ENCODE measurements around the gene AFF2.

AFF2 gene

DNA sequence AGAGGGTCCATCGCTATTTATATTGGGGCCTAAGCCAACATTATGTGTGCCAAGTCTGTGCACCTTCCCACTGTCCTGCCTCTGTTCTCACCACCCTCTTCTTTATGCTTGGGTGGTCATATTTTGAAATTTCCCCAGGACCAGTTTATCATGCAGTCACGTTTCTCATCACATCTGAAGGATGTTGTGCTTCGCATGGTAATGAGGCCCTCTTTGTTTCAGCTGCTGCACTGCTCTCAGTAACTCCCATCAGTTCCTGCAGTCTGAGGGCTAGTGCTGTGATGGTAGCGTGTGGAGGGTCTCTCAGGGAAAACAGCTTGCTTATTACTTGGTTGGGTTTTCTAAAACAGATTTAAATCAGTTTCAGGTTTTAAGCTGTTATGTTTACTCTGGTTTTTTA lies 288.0 kb downstream of the AFF2 start:
- no peak for DNase-seq (ENCODE audit: low read depth)
- H3K4me3 ChIP-seq (ENCODE audit: low read depth, low read length), result no peak overlapping the region

DNA sequence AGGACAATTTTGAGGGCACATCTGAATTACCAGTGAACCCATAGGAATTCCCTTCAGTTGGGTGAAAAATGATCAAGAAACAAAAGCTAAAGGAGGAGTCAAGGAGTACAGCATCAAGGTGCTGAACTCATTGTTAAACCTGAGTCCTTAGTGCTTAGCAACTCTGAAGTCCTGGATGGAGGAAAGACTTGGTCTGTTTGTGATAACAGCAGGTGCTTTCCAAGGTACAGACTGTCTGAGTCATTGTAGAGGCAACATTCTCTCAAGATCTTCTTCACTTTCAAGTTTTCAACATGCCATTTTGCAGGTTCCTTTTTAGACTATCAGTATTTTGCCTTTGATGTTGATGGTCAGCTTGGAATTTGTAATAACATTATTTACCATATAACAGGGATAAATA lies 293.9 kb downstream of the AFF2 start:
- DNase-seq (ENCODE audit: low read depth), result no peak

DNA sequence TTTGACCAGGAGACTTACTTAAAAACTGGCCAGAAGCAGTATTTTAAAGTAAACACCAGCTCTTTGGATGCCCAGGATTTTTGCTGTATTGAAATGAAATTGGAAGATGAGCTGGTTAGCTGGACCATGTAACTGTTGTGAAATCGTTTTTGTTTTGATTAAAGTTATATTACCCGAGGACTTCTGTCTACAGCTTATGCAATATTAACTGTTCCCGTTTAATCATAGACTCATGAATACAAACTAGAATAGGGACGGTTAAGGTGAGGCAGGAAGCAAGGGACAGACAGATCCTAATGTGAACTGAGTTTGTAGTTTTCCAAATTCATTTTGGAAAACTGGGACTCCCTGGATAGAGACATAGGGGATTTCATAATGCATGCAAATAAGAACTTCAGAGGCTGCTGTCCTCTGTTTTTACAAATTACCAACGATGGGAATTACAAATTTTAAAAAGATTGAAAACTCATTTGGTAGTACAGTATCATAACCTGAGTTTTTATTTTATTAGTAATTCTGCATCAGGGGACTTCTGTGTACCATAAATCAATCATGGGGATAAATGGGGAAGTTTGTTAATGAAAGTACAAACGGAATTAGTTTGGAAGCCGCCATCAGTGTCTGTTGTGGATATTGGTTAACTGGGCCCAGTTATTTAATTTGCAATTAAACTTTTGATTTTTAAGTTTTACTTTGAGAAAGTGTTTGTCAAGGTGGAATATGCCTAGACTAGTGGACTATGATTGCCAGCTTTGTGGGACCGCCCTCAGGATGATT lies 304.4 kb downstream of the AFF2 start:
- no peak overlapping the region for H3K4me3 ChIP-seq (ENCODE audit: low read depth, low read length)
- DNase-seq (ENCODE audit: low read depth), result no peak

More for the DNA sequence above, 293.9 kb downstream of the AFF2 start:
- no peak overlapping the region for H3K4me3 ChIP-seq (ENCODE audit: low read depth, low read length)

DNA sequence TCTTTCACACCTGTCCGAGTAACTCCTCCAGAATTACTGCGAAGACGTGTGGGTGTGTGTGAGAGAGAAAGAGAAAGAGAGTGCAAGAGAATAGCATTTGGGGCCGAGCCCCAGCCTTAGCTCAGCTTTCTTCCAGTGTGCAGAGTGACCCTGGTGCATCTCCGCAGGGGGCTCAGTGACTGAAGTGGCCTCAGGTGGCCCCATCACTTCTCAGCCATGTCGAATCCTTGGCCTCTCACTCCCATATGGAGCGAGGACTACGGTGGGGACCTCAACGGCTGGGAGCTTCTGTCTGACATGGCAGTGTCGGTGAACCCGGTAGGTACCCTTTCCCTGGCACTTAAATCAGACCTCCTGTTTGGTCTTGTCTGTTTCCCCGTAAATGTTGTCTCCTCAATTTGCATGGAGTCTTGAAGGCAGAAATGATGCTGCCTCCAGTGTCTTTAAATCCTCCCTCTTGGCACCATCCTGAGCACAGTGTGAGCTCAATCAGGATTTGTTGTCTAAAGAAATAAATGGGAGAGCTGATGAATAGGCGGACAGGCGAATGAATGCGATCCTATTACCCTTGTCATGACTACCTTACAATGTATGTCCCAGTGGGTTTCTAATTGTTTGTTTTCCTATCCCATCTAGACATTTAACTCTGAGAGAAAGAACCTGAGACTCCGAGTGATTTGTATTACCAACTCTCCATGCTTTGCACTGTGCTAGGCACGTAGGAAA lies 305.9 kb downstream of the AFF2 start:
- no peak for DNase-seq (ENCODE audit: low read depth)
- H3K4me3 ChIP-seq (ENCODE audit: low read depth, low read length), result no peak overlapping the region

DNA sequence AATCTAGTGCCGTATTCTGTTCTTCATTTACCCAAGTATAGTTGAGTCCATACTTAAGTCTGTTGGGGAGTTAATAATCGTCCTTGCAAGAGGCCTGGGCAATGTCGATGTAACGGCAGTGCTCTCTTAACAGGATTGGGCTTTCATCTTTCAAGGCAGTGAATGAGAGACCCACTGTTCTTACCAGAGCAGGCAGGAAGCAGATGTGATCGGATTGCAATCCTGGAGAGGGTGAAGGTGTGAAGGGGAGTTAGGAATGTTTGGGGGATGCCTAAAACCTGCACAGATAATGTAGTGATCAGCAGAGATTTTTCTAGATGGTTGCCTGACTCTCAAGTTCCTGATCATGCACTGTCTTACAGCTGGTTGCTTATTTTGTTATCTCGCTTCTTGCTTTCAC lies 308.4 kb downstream of the AFF2 start:
- H3K4me3 ChIP-seq (ENCODE audit: low read depth, low read length), result no peak overlapping the region
- no peak for DNase-seq (ENCODE audit: low read depth)

DNA sequence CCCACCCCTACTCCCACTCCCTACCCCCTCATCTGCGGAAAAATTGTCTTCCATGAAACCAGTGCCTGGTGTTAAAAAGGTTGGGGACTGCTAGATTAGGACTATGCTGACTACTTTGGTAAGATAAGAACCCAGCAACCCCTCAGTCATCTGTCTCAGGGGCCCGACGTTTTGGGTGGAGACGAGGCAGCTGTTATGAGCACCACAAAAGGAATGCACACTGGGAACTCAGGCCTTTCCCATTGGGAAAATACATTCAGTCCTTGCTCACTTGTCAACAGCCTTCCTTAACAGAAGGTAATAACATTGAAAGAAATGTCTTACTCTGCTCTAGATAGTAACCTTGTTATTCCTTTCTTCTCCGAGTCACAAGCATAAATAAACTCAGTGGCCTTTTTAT lies 310.8 kb downstream of the AFF2 start:
- no peak overlapping the region for H3K4me3 ChIP-seq (ENCODE audit: low read depth, low read length)
- no peak for DNase-seq (ENCODE audit: low read depth)

DNA sequence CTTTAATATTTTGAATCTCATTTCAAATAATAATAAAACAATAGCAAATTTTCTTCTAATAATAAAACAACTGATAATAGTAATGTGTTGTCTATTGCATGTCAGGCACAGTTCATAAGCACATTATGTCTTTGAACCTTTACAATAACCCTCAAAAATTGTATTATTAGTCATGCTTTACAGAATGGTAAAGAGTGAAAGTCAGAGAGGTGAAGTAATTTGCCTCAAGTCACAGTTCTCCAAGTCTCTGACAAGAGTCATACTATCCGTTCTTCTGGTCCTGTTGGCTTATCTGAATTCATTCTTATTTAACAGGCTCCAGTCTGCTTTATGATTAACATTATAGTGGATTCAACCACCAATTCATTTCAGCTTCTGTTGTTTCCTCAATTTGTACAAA lies 313.0 kb downstream of the AFF2 start:
- no peak overlapping the region for H3K4me3 ChIP-seq (ENCODE audit: low read depth, low read length)
- no peak for DNase-seq (ENCODE audit: low read depth)

DNA sequence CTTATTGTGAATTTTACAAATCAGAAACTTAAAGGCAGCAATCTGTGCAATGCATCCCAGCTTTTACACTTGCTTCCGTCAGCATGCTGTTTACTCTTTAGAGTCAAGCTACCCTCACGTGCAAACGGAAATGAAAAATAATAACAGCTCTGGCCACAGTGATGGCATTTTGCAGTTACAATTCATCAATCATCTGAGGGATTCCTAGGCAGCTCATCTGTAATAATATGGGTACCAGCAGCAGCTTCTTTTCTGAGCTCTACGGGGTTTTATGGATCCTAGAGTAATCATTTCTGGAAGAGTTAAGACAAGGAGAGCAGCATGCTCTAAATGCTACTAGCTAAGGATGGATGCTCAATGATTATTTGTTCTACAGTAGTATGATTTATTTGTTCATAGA lies 313.6 kb downstream of the AFF2 start:
- no peak for DNase-seq (ENCODE audit: low read depth)
- H3K4me3 ChIP-seq (ENCODE audit: low read depth, low read length), result no peak overlapping the region

DNA sequence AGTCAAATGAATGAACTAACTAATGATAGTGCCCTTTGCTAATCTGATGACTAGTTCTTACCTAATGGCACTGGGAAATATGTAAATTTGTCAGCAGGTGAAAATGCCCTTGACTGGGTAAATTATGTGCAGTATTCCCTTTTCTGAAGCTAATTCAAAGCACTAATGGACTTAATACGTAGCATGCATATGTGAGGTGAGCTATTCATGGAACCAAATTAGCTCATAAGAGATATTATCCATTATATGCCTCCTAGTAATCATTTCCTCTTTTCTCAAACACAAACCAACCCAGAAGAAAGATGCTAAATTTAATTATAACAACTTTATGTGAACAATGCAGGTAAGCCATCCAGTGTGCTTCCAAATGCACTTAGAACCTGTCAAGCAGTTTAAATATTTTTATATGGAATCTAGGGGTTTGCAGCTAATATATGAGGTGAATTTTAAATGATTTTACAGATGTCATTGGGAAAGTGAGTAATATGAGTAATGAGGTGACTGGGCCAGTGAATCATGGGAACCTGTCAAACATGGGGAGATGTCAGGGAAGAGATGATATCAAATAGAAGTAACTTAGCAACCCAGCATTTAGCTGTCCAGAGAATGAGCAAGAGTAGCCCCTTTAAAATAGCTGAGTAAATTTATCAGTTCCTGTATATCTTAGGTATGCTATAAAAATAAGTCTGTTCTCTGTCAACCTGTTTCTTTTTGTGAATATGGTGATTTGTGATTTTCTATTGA lies 315.0 kb downstream of the AFF2 start:
- no peak for DNase-seq (ENCODE audit: low read depth)
- H3K4me3 ChIP-seq (ENCODE audit: low read depth, low read length), result no peak overlapping the region

DNA sequence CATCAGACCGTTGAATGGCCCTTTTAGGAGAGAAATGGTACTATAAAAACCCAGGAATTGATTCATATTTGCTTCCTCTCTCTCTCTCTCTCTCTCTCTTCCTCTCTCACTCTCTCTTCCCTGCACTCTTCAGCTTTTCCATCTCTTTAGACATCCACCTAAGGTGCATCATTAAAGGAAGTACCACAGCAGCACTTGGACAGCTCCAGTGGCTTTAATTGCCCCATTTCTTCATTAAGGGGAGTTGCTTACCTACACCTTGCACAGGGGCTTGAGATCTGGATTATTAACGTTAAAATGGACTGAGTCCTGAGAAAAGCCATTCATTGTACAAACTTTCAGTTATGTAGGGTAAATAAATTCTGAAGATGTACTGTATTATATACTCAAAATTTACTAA lies 323.6 kb downstream of the AFF2 start:
- no peak overlapping the region for H3K4me3 ChIP-seq (ENCODE audit: low read depth, low read length)
- DNase-seq (ENCODE audit: low read depth), result no peak

DNA sequence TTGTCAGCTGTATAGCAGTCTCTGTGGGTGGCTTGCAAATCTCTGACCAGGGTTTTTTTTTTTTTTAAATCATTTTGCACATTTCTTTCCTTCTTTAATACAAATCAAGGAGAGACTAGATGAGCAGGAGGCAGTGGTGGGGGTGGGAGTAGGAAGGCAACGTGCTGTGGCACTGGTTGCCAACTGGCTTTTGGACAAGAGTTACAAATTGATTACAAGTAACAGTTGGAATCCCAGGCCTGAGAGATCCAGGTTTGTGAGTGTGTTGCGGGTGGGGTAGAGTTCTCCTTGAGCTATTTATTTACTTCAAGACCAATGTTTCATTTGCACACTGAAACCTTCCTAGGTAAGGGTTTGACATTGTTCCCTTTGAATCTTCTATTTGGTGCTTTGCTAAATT lies 325.3 kb downstream of the AFF2 start:
- no peak overlapping the region for H3K4me3 ChIP-seq (ENCODE audit: low read depth, low read length)
- DNase-seq (ENCODE audit: low read depth), result no peak

DNA sequence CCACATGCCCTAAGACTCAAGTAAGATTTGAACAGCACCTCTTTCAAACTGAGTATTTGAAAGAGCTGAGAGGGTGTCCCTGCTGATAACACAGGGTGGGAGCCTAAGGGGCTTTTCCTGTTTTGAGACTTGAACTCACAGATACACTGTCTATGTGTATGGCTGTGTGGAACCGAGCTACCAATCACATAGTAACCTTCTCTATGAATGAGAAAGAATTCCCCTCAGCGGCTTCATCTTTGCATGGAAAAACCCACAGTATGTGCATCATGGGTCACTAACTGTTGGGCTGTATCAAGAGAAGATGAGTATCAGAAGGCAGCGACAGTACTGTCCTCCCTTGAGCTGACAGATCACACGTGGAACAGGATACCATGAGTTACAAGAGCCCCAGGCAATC lies 336.3 kb downstream of the AFF2 start:
- H3K4me3 ChIP-seq (ENCODE audit: low read depth, low read length), result no peak overlapping the region
- DNase-seq (ENCODE audit: low read depth), result no peak

DNA sequence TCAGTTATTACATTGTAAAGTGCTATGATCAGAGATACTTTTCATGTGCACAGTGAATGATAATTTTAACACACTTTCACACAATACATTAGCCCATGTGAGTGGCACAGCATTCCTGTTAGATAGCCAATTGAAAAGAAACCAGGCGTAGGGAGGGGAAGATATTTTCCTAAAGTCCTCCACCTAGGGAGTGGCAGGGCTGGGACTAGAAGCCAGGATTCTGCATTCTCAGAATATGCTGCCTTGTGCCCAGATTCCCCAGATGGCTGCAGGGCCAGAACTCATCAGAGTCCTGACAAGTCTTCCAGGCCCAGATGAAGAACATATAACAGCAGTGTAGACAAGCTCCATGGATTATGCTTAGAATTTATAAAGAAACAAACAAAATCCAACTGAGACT lies 350.2 kb downstream of the AFF2 start:
- DNase-seq (ENCODE audit: low read depth), result no peak
- no peak overlapping the region for H3K4me3 ChIP-seq (ENCODE audit: low read depth, low read length)

DNA sequence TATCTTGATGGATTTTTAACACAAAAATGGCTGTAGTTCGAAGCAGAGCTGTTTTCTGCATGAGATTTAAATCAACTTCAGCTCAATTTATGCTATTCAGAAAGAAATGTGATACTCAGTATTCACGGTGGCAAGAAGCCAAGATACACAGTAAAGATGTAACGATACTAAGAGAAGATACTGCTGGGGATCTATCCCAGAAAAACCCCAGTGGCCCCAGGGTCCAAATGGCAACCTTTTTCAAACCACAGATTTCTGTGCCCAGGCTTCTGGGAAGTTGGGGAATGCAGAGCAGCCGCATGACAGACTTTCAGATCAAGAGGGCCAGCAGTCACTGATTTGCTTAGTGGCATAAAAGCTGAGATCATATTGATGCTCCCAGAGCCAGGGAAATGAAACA lies 353.9 kb downstream of the AFF2 start:
- DNase-seq (ENCODE audit: low read depth), result no peak
- no peak overlapping the region for H3K4me3 ChIP-seq (ENCODE audit: low read depth, low read length)

DNA sequence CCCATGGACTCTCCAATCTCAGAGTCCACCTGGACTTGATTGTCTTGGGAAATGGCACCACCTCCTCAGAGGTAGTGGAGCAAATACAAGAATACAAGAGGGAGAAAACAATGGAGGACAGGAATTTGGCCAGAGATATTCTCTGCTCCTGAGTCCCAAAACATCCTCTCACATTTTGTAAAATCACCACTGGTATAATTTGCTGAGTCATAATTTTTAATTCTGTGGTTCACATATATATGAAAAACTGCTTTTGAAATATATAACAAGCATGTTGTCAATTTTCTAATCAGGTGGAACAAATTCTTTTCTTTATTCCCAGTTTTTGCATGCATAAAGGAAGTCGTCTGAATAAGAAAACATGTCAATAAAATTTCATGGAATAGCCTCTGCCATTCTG lies 356.1 kb downstream of the AFF2 start:
- H3K4me3 ChIP-seq (ENCODE audit: low read depth, low read length), result no peak overlapping the region
- DNase-seq (ENCODE audit: low read depth), result no peak

DNA sequence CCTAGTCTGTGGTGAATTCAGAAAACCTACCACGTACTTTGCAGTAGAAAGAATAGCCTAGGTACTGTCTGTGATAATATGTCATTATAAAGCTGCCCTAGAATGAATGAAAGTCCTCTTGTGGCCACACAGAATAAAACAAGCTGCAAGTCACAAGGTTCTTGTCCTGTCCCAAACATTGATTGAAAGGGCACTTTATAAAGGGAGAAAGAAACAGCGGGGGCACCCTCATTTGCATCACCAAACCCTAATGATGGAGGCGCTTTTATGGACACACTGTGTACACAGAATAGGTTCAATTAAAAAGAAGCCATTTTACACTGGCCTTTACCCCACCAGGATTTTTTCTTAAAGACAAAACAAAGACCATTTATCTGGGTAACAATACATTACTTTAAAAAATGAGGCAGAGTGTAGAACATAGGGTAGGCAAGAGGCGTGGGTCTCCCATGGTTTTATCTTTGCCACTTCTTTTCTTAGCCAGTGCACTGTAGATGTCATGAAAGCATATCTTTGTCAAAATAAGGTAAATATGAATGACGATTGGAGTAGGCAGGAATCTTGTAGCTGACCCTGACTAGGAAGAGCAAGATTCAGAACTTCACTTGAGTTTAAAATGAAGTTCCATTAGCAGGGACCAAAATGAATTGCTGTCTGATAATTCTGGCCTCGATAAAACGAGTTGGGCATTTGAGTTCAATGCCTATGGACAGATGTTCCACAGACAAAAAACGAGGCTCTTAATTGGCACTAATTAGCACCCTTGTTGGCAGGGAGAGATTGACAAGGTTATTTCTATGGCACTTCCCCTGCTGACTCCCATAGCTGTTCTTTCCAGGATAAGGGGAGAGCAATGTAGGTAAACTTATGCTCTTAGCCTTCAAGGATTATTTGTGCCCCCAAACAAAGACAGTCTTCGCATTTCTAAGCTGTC lies 365.1 kb downstream of the AFF2 start:
- no peak overlapping the region for H3K4me3 ChIP-seq (ENCODE audit: low read depth, low read length)
- no peak for DNase-seq (ENCODE audit: low read depth)

DNA sequence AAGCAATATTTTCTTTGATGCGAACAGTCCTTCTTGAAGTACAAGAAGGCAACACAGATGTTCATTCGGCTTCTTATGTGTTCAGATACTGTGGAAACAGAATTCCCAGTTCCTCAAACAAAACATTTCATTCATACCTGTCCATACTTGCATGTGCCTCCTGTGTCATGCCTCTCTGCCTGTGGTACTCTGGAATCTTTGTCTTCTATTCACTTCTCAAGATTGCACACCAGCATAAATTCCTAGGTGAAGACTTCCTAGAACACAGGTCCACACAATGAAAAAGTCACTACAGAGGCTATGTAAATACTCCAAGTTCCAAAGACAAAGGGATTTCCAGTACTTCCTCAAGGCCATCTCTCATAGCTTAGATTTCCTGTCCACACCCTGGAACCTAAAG lies 367.2 kb downstream of the AFF2 start:
- no peak for DNase-seq (ENCODE audit: low read depth)
- H3K4me3 ChIP-seq (ENCODE audit: low read depth, low read length), result no peak overlapping the region

DNA sequence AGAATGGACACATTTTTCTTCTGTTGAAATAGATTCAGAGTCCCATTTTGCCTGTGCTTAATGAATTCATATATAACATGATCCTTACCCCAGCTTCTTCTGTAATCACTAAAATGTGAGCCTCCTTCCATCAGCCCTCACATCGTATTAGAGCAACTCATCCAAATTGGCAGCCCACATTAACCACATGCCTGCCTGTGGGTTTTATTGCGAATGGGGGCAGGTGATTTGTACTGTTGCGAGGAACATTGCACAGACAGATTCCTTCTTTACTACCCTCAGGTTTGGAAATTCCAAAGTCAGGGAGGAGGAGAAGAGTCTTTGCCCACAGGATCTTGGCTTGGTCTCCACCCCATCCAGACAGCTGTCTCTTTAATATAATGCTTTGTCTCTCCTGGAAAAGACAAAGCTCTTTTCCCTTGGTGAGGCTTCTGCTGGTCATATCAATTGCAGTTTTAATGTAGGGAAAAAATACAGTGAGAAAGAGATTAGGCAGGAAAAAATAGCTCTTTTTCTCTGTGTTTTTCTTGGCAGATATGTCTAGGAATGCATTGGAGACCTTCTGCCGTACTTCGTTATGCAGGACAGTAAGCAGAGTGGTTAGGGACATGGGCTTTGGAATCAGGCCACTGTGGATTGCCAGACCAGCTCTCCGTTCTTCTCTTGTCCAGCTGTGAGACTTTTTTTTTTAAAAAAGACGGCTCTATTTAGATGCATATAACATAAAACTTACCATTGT lies 371.2 kb downstream of the AFF2 start:
- DNase-seq (ENCODE audit: low read depth), result peak; percentile 83
- H3K4me3 ChIP-seq (ENCODE audit: low read depth, low read length), result no peak overlapping the region

DNA sequence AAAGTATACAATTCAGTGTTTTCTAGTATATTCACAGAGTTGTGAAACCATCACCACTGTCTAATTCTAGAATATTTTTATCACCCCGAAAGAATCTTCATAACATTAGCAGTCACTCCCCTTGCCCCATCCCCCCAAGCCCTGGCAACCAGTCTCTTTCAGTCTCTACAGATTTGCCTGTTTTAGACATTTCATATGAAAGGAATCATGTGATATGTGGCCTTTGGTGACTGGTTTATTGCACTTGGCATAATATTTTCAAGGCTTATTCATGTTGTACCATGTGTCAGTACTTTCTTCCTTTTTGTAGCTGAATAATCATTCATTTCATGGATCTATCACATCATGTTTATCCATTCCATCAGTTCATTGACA lies 371.7 kb downstream of the AFF2 start:
- no peak for DNase-seq (ENCODE audit: low read depth)
- H3K4me3 ChIP-seq (ENCODE audit: low read depth, low read length), result no peak overlapping the region

Data from skeletal muscle cell (primary cell).